ENCODE results near the gene MEIS2. TPM values are rescaled to one million over a fixed set of nuclear protein-coding genes. Genes with fewer than 3 reads are reported as not detected.

Gene MEIS2
- total RNA-seq, 1 donor from 2014 or later, result 76.9 TPM

- peaks cover 14% of the 10 kb centered on the region for H3K4me1 ChIP-seq
- no peaks in the 10 kb centered on the region for H3K36me3 ChIP-seq
- no peak overlapping the region for H3K4me3 ChIP-seq
- H3K9me3 ChIP-seq, result no peaks in the 10 kb centered on the region
- no peak overlapping the region for H3K27ac ChIP-seq
- DNase-seq (ENCODE audit: extremely low spot score in 2 of 2), result no peak
- no peaks in the 10 kb centered on the region for H3K27me3 ChIP-seq
- intact Hi-C loops (cut with DNase I), result no loop called here
- TF ChIP-seq POLR2A (IDR thresholded peaks at IDR 0.05) (no peak), POLR2AphosphoS5 (IDR thresholded peaks at IDR 0.05; ENCODE audit: insufficient read depth in 1 of 2, low read depth in 1 of 2) (no peak), CTCF (IDR thresholded peaks at IDR 0.05) (no peak)
These were observed 175.3 kb downstream of the MEIS2 start for GRCh38 chr15:36925049-36925448.

- Histone ChIP-seq H3K4me3 (no peak overlapping the region), H3K9me3 (no peaks in the 10 kb centered on the region), H3K27me3 (no peaks in the 10 kb centered on the region), H3K36me3 (no peaks in the 10 kb centered on the region), H3K27ac (no peak overlapping the region), H3K4me1 (peaks cover 14% of the 10 kb centered on the region)
- DNase-seq (ENCODE audit: extremely low spot score in 2 of 2), result no peak
- intact Hi-C loops (cut with DNase I), result no loop called here
- no peak for TF ChIP-seq POLR2A (IDR thresholded peaks at IDR 0.05)
- no peak for TF ChIP-seq POLR2AphosphoS5 (IDR thresholded peaks at IDR 0.05; ENCODE audit: insufficient read depth in 1 of 2, low read depth in 1 of 2)
- no peak for TF ChIP-seq CTCF (IDR thresholded peaks at IDR 0.05)
These were observed 176.3 kb downstream of the MEIS2 start for GRCh38 chr15:36924034-36924433.

- no peak for TF ChIP-seq POLR2AphosphoS5 (IDR thresholded peaks at IDR 0.05; ENCODE audit: insufficient read depth in 1 of 2, low read depth in 1 of 2)
- TF ChIP-seq POLR2A (IDR thresholded peaks at IDR 0.05), result no peak
- no peak for TF ChIP-seq CTCF (IDR thresholded peaks at IDR 0.05)
- H3K4me3 ChIP-seq, result no peak overlapping the region
- no peaks in the 10 kb centered on the region for H3K27me3 ChIP-seq
- DNase-seq (ENCODE audit: extremely low spot score in 2 of 2), result no peak
- no peaks in the 10 kb centered on the region for H3K36me3 ChIP-seq
- no peak overlapping the region for H3K27ac ChIP-seq
- intact Hi-C loops (cut with DNase I), result no loop called here
- no peaks in the 10 kb centered on the region for H3K9me3 ChIP-seq
- H3K4me1 ChIP-seq, result peaks cover 14% of the 10 kb centered on the region
These were observed 178.8 kb downstream of the MEIS2 start for GRCh38 chr15:36921484-36922091.

- Histone ChIP-seq H3K9me3 (no peaks in the 10 kb centered on the region), H3K4me1 (peaks cover 10% of the 10 kb centered on the region), H3K27ac (no peak overlapping the region), H3K36me3 (no peaks in the 10 kb centered on the region), H3K27me3 (no peaks in the 10 kb centered on the region), H3K4me3 (no peak overlapping the region)
- DNase-seq (ENCODE audit: extremely low spot score in 2 of 2), result no peak
- TF ChIP-seq POLR2A (IDR thresholded peaks at IDR 0.05) (no peak), CTCF (IDR thresholded peaks at IDR 0.05) (no peak), POLR2AphosphoS5 (IDR thresholded peaks at IDR 0.05; ENCODE audit: insufficient read depth in 1 of 2, low read depth in 1 of 2) (no peak)
- intact Hi-C loops (cut with DNase I), result no loop called here
These were observed 182.7 kb downstream of the MEIS2 start for GRCh38 chr15:36917411-36918267.

Measured in vagina (tissue), 2 donors.